GM21825 (cell line): ENCODE data around the gene GRK2.

ENCODE experiments used
- ATAC-seq: cut with Tn5 transposase; IDR thresholded peaks from one replicate; pipeline ENCODE4 v1.9.1; 2021; ENCODE audit warnings: mild to moderate bottlenecking, moderate library complexity; ENCODE audit not compliant: unreplicated experiment

The GRK2 gene

GRCh38 chr11:67280788-67281551, 14.7 kb downstream of the GRK2 start:
- no peak for ATAC-seq

- ATAC-seq, result no peak
These were observed 15.4 kb downstream of the GRK2 start for GRCh38 chr11:67281552-67282150.

- no peak for ATAC-seq
These were observed 16.0 kb downstream of the GRK2 start for GRCh38 chr11:67282155-67282875.

GRCh38 chr11:67282876-67283371, 16.7 kb downstream of the GRK2 start:
- ATAC-seq, result no peak

GRCh38 chr11:67283481-67283963, 17.2 kb downstream of the GRK2 start:
- ATAC-seq, result no peak

- ATAC-seq, result no peak
These were observed 18.7 kb downstream of the GRK2 start for GRCh38 chr11:67284811-67285540.

GRCh38 chr11:67285541-67286498, 19.5 kb downstream of the GRK2 start:
- ATAC-seq, result no peak

GRCh38 chr11:67286621-67287333, 20.5 kb downstream of the GRK2 start:
- ATAC-seq, result no peak

- ATAC-seq, result no peak
These were observed 21.3 kb downstream of the GRK2 start for GRCh38 chr11:67287355-67288197.

GRCh38 chr11:67288198-67288451, 21.9 kb downstream of the GRK2 start:
- no peak for ATAC-seq

- peak; percentile 57 for ATAC-seq
These were observed 22.4 kb downstream of the GRK2 start for GRCh38 chr11:67288452-67289225.

- ATAC-seq, result peak; percentile 36
These were observed 23.0 kb downstream of the GRK2 start, which contains the start of gene ANKRD13D for GRCh38 chr11:67289226-67289650. ANKRD13D (plus strand) TSS chr11:67289303; CDS start chr11:67289461, 158 bp downstream.

GRCh38 chr11:67289651-67290479, 23.6 kb downstream of the GRK2 start:
- no peak for ATAC-seq

- no peak for ATAC-seq
These were observed 24.5 kb downstream of the GRK2 start for GRCh38 chr11:67290801-67291200.

- no peak for ATAC-seq
These were observed 25.5 kb downstream of the GRK2 start for GRCh38 chr11:67291481-67292381.

- ATAC-seq, result no peak
These were observed 26.4 kb downstream of the GRK2 start for GRCh38 chr11:67292671-67293070.
